WERI-Rb-1 (cell line): Measurements from ENCODE around the gene SETD3.

Experiments
- DNase-seq: peaks from one replicate; pipeline ENCODE4 v3.0.0-alpha.2; 2020
- H3K27ac ChIP-seq: fragments of 250-450 bp; sonication (Bioruptor Pico); 2 replicates; pipeline ENCODE4 v1.5.1; 2020; ENCODE audit warnings: mild to moderate bottlenecking, moderate library complexity
- H3K27me3 ChIP-seq: fragments of 250-450 bp; sonication (Bioruptor Pico); 2 replicates; pipeline ENCODE4 v1.5.1; 2021; ENCODE audit warnings: mild to moderate bottlenecking, low read depth, moderate library complexity; ENCODE audit not compliant: insufficient read depth, severe bottlenecking
- H3K36me3 ChIP-seq: fragments of 250-450 bp; sonication (Bioruptor Pico); 2 replicates; pipeline ENCODE4 v1.5.1; 2020; ENCODE audit warnings: mild to moderate bottlenecking, moderate library complexity
- H3K4me3 ChIP-seq: 2 replicates; pipeline ENCODE4 v1.5.1; 2011; ENCODE audit warnings: low read depth, mild to moderate bottlenecking, control low read depth, low read length
- H3K9me3 ChIP-seq: fragments of 250-450 bp; sonication (Bioruptor Pico); 2 replicates; pipeline ENCODE4 v1.5.1; 2021; ENCODE audit warnings: mild to moderate bottlenecking, moderate library complexity; ENCODE audit not compliant: severe bottlenecking
- CTCF ChIP-seq: IDR thresholded peaks from 2 replicates; pipeline ENCODE4 v1.5.1; 2011; ENCODE audit warnings: low read depth, mild to moderate bottlenecking, control low read depth, inconsistent platforms, low read length

SETD3 gene

DNA sequence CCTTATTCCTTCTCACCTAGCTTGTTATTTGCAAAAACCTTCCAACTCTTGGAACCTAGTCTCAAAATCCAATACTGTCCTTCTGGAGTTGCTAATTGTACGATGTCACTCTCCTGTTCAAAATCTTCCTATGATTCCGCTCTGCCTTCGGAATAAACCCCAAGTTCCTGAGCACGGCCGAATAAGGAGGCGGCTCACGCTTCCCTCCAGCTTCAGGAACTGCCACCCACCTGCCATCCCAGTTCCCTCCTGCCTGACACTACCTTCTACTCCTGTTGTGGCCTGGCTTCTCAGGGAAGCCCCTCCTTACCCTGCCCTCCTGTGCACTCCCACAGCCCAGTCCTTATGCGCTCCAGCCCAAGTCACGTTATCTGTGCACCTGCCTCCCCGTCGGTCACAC is 73.2 kb downstream of the SETD3 start:
- Histone ChIP-seq H3K9me3 (no peaks in the 10 kb centered on the region), H3K27me3 (no peaks in the 10 kb centered on the region), H3K36me3 (peaks cover 13% of the 10 kb centered on the region), H3K27ac (no peak overlapping the region), H3K4me3 (no peak overlapping the region)
- no peak for TF ChIP-seq CTCF
- no peak for DNase-seq

DNA sequence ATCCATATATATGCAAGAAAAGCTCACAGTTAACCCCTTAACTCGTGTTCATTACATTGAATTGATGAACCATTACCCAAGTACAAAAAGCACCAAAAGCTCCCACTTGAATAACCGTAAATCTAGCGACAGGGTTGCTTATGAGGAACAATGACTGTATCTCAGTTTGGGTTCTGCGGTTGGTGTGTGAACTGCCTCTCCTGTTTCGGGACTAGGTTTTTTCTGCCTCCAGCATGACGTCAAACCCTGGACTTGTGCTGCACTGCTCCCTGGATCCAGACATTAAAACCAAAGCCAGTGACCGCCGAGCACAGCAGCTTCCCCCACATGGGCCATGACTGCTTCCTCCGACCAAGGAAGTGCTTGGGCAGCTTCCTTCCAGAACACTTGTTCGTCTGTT is 77.7 kb downstream of the SETD3 start:
- no peak for TF ChIP-seq CTCF
- DNase-seq, result no peak
- H3K36me3 ChIP-seq, result peaks cover 33% of the 10 kb centered on the region
- H3K27ac ChIP-seq, result no peak overlapping the region
- no peaks in the 10 kb centered on the region for H3K27me3 ChIP-seq
- no peak overlapping the region for H3K4me3 ChIP-seq
- no peaks in the 10 kb centered on the region for H3K9me3 ChIP-seq

GRCh38 chr14:99402285-99402648 is 78.4 kb downstream of the SETD3 start:
- Histone ChIP-seq H3K36me3 (peaks cover 33% of the 10 kb centered on the region), H3K27ac (no peak overlapping the region)

GRCh38 chr14:99401621-99402284 is 78.9 kb downstream of the SETD3 start:
- Histone ChIP-seq H3K4me3 (no peak overlapping the region), H3K27me3 (no peaks in the 10 kb centered on the region), H3K27ac (no peak overlapping the region), H3K9me3 (no peaks in the 10 kb centered on the region), H3K36me3 (peaks cover 33% of the 10 kb centered on the region)
- TF ChIP-seq CTCF, result no peak
- DNase-seq, result no peak

More at GRCh38 chr14:99402285-99402648, 78.4 kb downstream of the SETD3 start:
- no peaks in the 10 kb centered on the region for H3K27me3 ChIP-seq
- H3K9me3 ChIP-seq, result no peaks in the 10 kb centered on the region
- TF ChIP-seq CTCF, result no peak
- H3K4me3 ChIP-seq, result no peak overlapping the region
- no peak for DNase-seq

DNA sequence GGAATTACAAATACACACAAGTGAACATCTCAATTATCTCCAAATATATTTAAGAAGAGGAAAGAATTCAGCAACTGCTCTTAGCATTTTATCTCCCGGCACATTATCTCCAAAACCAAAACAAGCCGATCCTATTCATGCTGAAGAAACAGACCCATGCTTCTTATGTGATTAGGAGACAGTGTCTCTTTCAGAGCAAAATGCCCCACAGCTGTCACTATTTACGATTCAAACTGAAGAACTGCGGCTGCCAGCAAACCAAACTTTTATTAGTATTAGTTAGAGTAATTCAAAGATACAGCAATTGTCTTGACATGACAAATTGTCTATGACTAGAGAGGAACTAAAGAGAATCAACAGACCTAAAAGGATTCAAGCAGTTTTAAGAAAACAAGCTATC is 79.4 kb downstream of the SETD3 start:
- Histone ChIP-seq H3K27me3 (no peaks in the 10 kb centered on the region), H3K27ac (no peak overlapping the region), H3K36me3 (peaks cover 31% of the 10 kb centered on the region), H3K4me3 (no peak overlapping the region), H3K9me3 (no peaks in the 10 kb centered on the region)
- no peak for DNase-seq
- no peak for TF ChIP-seq CTCF

DNA sequence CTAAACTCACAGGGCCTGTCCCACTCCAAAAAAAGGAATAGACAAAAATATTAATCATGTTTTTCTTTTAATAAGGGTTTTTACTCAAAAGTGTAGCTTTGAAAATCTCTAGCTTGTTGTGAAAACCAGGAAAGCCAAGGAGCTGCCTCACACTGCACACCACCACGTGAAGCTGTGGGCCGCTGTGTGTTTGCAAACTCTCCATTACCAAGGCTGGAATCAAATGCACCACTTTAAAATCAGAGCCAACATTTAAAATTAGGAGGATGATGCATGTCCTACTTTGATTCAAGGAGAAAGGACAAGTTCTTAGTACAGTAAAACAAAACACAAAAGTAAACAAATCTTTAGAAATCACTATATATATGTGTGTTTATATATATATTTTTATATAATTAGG is 83.0 kb downstream of the SETD3 start:
- no peak for DNase-seq
- Histone ChIP-seq H3K9me3 (no peaks in the 10 kb centered on the region), H3K4me3 (no peak overlapping the region), H3K27ac (no peak overlapping the region), H3K36me3 (peaks cover 20% of the 10 kb centered on the region), H3K27me3 (no peaks in the 10 kb centered on the region)
- TF ChIP-seq CTCF, result no peak
